Cardiac muscle cell (in vitro differentiated cells and primary cell): ENCODE measurements around the gene NUP133. TPM values are rescaled to one million over a fixed set of nuclear protein-coding genes. Genes with fewer than 3 reads are reported as not detected.

Experiments
- DNase-seq, 2 donors: peaks; one replicate each; pipeline versions ENCODE4 v3.0.0 to v3.0.0-alpha.2; 2010 to 2017; ENCODE audit warnings: low read depth in 1 of 2, low spot score in 1 of 2
- H3K27ac ChIP-seq: fragments of 200-600 bp; sonication (generic); 2 replicates; pipeline ENCODE4 v1.5.1; 2016
- H3K27me3 ChIP-seq: fragments of 200-600 bp; sonication (generic); 2 replicates; pipeline ENCODE4 v1.6.0; 2016; ENCODE audit warnings: control low read depth
- H3K36me3 ChIP-seq: fragments of 200-600 bp; sonication (generic); 2 replicates; pipeline ENCODE4 v1.5.1; 2016; ENCODE audit warnings: control low read depth
- H3K4me1 ChIP-seq: fragments of 200-600 bp; sonication (generic); 2 replicates; pipeline ENCODE4 v1.8.1; 2017; ENCODE audit warnings: low read depth, mild to moderate bottlenecking, mixed run types
- H3K4me3 ChIP-seq: fragments of 200-600 bp; sonication (generic); 2 replicates; pipeline ENCODE4 v1.5.1; 2016; ENCODE audit warnings: mild to moderate bottlenecking
- H3K9me3 ChIP-seq: fragments of 200-600 bp; sonication (generic); 2 replicates; pipeline ENCODE4 v1.5.1; 2017; ENCODE audit warnings: low read depth, mild to moderate bottlenecking, control low read depth
- polyA plus RNA-seq: library from polyadenylated mRNA; unstranded; fragments of >200 nt; fragmentation: Nextera tagmentation; extraction: Ambion mirVana; gene quantifications from 2 replicates; pipeline ENCODE4 v1.2.1, GENCODE V29; 2016
- total RNA-seq: library from RNA; depleted of rRNA; stranded (reverse); fragments of >200 nt; gene quantifications from 2 replicates; pipeline ENCODE4 v1.2.3, GENCODE V29; 2016
- TF ChIP-seq, protein P1 (sequence below): IDR thresholded peaks from 2 replicates; pipeline ENCODE4 v1.5.1; 2012; ENCODE audit warnings: low read depth, mild to moderate bottlenecking, low read length

The NUP133 gene
- total RNA-seq (60.2 and 67.4 TPM in 2 replicates), polyA plus RNA-seq (32.5 and 33.6 TPM in 2 replicates)

DNA sequence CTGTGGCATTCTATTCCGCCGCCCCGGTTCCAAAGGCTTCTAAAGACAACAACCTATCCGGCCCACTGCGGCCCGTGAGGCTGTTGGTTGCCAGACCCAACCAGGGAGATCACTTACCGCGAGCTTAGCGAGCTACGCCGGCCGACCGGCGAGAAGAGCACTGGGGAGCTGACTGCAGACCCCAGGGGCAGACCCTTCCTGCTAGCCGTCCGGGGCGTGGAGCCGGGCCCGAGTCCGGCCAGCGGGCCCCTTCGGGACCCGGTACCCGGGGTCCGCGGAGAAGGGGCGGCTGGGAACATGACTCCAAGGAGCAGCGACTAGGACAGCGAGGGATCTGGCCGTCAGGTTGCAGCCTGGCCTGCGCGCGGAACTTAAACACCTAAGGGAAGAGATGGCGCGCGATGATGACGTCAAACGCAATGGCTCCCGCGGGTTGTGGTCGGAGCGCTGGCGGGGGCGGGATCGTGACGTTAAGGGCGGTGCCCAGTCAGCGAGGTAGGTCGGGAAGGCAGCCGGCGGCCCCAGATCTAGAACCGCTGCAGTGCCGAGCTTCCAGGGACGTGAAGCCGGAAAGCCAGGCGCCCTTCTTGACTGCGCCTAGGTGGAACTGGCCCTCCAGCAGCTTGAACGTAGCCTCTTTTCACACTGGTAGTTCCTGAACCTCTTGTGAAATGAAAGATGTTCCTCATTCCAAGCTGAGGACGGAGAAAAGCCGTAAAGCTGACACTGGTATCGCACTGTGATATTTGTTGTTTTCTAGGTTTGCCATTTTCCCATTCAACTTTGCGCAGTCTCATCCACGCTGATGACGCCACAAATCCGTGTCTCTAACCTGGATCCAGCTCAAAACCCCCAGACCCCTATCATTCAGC is at the start of gene NUP133:
Gene NUP133 (minus strand): TSS at position 391 of the 872 bp plus-strand sequence. CDS start 92 bp downstream, at position 299.
- H3K9me3 ChIP-seq: no peaks in the 10 kb centered on the region
- H3K4me3 ChIP-seq: peak within 1 kb of the TSS; percentile 79
- peak; percentile 99 to 100 for DNase-seq
- H3K36me3 ChIP-seq: peaks cover 10% of the 10 kb centered on the region
- H3K27ac ChIP-seq: peak within 1 kb of the TSS; percentile 98
- no peaks in the 10 kb centered on the region for H3K27me3 ChIP-seq
- TF ChIP-seq, protein P1, sequence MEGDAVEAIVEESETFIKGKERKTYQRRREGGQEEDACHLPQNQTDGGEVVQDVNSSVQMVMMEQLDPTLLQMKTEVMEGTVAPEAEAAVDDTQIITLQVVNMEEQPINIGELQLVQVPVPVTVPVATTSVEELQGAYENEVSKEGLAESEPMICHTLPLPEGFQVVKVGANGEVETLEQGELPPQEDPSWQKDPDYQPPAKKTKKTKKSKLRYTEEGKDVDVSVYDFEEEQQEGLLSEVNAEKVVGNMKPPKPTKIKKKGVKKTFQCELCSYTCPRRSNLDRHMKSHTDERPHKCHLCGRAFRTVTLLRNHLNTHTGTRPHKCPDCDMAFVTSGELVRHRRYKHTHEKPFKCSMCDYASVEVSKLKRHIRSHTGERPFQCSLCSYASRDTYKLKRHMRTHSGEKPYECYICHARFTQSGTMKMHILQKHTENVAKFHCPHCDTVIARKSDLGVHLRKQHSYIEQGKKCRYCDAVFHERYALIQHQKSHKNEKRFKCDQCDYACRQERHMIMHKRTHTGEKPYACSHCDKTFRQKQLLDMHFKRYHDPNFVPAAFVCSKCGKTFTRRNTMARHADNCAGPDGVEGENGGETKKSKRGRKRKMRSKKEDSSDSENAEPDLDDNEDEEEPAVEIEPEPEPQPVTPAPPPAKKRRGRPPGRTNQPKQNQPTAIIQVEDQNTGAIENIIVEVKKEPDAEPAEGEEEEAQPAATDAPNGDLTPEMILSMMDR: no peak
- peaks cover 7% of the 10 kb centered on the region for H3K4me1 ChIP-seq

DNA sequence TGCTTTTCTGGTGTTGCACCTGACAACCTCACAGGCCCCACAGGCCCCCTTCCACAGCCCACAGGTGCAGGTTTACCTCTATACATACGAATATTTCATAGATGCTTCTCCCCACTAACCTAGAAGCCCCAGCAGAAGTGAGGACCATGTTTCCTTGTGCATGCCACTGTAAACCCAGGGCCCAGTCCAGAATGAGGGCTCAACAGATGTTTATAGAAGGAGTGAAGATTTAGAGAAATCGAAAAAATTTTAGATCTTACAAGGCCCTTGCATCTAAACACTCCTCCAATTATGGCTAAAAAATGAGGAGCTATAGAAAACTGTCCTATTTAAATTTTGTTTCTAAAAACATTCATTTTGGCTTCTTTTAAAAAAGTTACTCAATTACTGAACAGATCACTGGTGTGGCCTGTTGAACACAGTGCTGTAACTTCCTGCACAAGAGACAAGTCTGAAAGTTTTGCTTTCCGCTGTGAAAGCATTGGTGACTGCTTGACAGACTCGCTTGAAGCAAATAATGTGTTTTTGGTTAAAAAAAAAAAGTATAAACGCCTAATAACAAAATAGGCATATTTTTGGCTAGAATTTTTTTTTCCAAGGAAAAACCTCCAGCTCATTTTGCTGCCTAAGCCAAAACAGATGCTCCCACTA is 49.2 kb upstream of the NUP133 start:
- TF ChIP-seq, protein P1: no peak
- no peaks in the 10 kb centered on the region for H3K9me3 ChIP-seq
- H3K4me3 ChIP-seq: peak overlapping the region; percentile 90
- H3K27ac ChIP-seq: peak overlapping the region; percentile 92
- H3K4me1 ChIP-seq: peaks cover 19% of the 10 kb centered on the region
- peak in 1 of 2 donors; percentile 29 for DNase-seq
- no peaks in the 10 kb centered on the region for H3K36me3 ChIP-seq
- H3K27me3 ChIP-seq: no peaks in the 10 kb centered on the region

DNA sequence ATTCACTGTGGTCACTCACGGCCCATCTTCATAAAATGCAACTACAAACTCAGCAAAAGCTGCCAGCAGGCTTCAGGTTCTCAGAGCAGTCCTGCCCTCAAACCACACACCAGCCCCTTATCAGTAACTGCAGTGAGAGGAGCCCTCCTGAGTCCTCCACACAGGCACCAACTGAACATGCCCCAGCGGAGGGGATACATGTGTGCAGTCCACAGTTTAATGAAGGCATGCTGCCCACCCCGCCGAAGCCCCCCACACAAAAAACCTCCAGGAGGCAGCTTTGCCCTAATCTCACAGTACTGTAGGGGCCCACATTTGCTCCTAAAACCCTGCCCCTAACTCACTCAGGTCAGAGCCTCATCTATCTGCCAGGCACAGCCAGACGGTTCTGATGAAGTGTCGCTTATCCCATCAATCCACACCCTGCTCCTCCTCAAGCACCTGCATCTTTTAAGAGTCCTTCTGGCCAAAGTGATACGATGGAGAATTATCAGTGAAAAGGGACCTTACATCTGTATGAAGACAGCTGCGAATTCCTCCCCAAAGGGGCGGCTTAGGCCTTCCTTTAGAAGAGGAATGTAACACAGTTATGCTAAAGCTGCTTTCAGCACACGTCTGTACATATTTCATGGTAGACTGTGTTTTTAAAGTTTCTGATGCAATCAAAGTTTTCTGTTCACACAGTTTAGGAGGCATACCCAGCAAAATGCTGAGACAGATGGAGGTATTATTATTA is 46.9 kb upstream of the NUP133 start:
- TF ChIP-seq, protein P1: no peak
- Histone ChIP-seq H3K27me3 (no peaks in the 10 kb centered on the region), H3K4me3 (no peak overlapping the region), H3K4me1 (peaks cover 21% of the 10 kb centered on the region), H3K27ac (no peak overlapping the region), H3K9me3 (no peaks in the 10 kb centered on the region), H3K36me3 (no peaks in the 10 kb centered on the region)
- DNase-seq: peak; percentile 6 to 30

DNA sequence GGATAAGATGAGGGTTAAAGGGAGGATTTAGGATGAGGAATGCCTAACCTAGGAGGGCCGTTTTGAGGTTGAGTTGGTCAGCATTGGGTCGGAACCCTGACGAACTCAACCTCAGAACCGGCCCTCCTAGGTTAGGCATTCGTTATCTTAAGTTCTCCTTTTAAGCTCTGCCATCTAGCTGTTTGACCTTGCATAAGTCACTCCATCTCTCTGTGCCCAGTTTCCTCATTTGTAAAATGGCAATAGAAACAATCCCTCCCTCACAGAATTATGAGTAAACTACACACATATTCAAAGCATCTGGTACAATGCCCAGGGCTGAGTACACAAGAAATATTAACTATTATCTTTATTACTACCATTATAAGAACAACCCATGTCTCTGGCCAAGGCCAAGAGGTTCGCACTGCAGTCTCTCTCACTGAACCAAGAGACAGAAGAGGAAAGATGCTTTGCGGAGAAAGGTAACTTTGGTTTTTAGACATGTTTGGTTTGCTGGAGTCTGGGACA is 45.5 kb upstream of the NUP133 start:
- H3K27ac ChIP-seq: no peak overlapping the region
- no peaks in the 10 kb centered on the region for H3K27me3 ChIP-seq
- no peak overlapping the region for H3K4me3 ChIP-seq
- no peaks in the 10 kb centered on the region for H3K9me3 ChIP-seq
- H3K4me1 ChIP-seq: peaks cover 21% of the 10 kb centered on the region
- DNase-seq: no peak
- no peaks in the 10 kb centered on the region for H3K36me3 ChIP-seq
- TF ChIP-seq, protein P1: no peak

DNA sequence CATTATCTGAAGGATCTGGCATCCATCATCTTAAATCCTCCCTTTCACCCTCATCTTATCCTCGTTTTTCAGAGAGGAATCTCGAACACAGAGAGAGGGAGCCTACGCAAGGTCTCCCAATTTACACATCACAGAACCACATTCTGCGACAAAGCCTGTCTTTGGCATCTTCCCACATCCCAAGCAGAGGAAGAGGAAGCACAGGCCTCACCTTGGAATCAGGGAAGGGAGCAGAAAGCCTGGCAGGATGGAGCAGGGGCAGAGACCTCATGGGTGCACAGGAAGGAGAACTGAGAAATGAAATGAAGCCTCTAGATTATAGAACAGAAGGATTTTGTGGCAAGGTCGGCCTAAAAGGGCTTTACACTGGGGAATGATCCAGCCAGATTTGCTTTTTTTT is 44.6 kb upstream of the NUP133 start:
- peaks cover 21% of the 10 kb centered on the region for H3K4me1 ChIP-seq
- TF ChIP-seq, protein P1: no peak

More for the DNA sequence above, 44.6 kb upstream of the NUP133 start:
- no peaks in the 10 kb centered on the region for H3K9me3 ChIP-seq
- H3K4me3 ChIP-seq: no peak overlapping the region
- no peak for DNase-seq
- H3K27me3 ChIP-seq: no peaks in the 10 kb centered on the region
- H3K36me3 ChIP-seq: no peaks in the 10 kb centered on the region
- no peak overlapping the region for H3K27ac ChIP-seq
